Activated CD8-positive, alpha-beta T cell treated with anti-CD3 and anti-CD28 coated beads for 36 hours (primary cell): Measurements from ENCODE around the gene SIK2. TPM values are rescaled to one million over a fixed set of nuclear protein-coding genes. Genes with fewer than 3 reads are reported as not detected.

Source experiments
- ATAC-seq: fragments of 200-7000 bp; cut with Tn5 transposase; one replicate; pipeline ENCODE4 v1.10.0; 2021; ENCODE audit warnings: mild to moderate bottlenecking, moderate library complexity
- CTCF ChIA-PET: fragments of 350-600 bp; sonication (Branson Sonifier 250); formaldehyde crosslinking; loops from one replicate; lab custom pipeline; 2021; ENCODE audit warnings: antibody characterized with exemption; lab: Charles Lee
- POLR2A ChIA-PET: fragments of 350-600 bp; sonication (Branson Sonifier 250); formaldehyde crosslinking; loops from one replicate; lab custom pipeline; 2021; ENCODE audit warnings: antibody characterized with exemption; lab: Charles Lee
- DNase-seq: peaks from one replicate; pipeline ENCODE4 v3.0.0-alpha.2; 2020
- H3K27ac Mint-ChIP-seq: one replicate; pipeline ENCODE4 v1.8.0; 2021; ENCODE audit warnings: mild to moderate bottlenecking, mixed read lengths
- H3K27me3 Mint-ChIP-seq: one replicate; pipeline ENCODE4 v1.8.0; 2021; ENCODE audit warnings: mixed read lengths
- H3K36me3 Mint-ChIP-seq: one replicate; pipeline ENCODE4 v1.8.0; 2021; ENCODE audit warnings: low read depth, mixed read lengths
- H3K4me1 Mint-ChIP-seq: one replicate; pipeline ENCODE4 v1.8.0; 2021; ENCODE audit warnings: low read depth, mixed read lengths
- H3K4me3 Mint-ChIP-seq: one replicate; pipeline ENCODE4 v1.8.0; 2021; ENCODE audit warnings: mild to moderate bottlenecking, moderate library complexity, mixed read lengths
- H3K9me3 Mint-ChIP-seq: one replicate; pipeline ENCODE4 v1.8.0; 2021; ENCODE audit warnings: mixed read lengths
- intact Hi-C: fragments of 100-400 bp; cut with micrococcal nuclease; formaldehyde crosslinking; loops from one replicate; pipeline ENCODE4 v1.10.0; 2022
- total RNA-seq, 2 experiments: library from RNA; stranded (reverse); gene quantifications; one replicate each; pipeline ENCODE4 v1.2.3, GENCODE V29; 2021
- TF ChIP-seq, protein P1 (sequence below): fragments of 200-600 bp; IDR thresholded peaks from one replicate; pipeline ENCODE4 v1.8.0; 2022; ENCODE audit warnings: antibody characterized with exemption, mild to moderate bottlenecking

The SIK2 gene
- total RNA-seq, 2 experiments from 2014 or later, result 7.4 to 8.0 TPM

DNA sequence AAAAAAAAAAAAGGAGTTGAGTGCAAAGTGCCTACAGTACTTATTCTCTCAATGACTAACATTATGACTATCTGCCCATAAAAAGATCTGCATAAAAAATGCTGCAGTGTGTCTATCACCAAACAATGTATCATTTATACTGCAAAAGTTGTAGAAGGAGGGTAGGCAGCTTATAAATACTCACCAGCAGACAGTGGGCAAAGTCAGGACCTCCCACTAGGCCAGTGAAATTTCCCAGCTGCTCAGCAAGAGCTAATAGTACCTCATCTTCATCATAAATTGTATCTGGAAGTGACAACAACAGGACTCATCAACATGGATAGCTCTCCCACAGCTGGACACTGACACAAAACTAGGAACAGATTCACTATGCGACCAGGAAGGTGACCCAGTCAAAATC, 162.4 kb downstream of the SIK2 start:
- TF ChIP-seq, protein P1, sequence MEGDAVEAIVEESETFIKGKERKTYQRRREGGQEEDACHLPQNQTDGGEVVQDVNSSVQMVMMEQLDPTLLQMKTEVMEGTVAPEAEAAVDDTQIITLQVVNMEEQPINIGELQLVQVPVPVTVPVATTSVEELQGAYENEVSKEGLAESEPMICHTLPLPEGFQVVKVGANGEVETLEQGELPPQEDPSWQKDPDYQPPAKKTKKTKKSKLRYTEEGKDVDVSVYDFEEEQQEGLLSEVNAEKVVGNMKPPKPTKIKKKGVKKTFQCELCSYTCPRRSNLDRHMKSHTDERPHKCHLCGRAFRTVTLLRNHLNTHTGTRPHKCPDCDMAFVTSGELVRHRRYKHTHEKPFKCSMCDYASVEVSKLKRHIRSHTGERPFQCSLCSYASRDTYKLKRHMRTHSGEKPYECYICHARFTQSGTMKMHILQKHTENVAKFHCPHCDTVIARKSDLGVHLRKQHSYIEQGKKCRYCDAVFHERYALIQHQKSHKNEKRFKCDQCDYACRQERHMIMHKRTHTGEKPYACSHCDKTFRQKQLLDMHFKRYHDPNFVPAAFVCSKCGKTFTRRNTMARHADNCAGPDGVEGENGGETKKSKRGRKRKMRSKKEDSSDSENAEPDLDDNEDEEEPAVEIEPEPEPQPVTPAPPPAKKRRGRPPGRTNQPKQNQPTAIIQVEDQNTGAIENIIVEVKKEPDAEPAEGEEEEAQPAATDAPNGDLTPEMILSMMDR, result no peak
- ChIA-PET POLR2A (interaction anchor here (1.1 kb wide), 1 partner anchor 30 kb away, joined by 3 read pairs; no protein-coding TSS in a partner anchor), CTCF (interaction anchor here (0.6 to 10.9 kb wide), 11 partner anchors 10 to 198 kb away, joined by 3 to 91 read pairs (median 3); partner anchors contain the start of gene SIK2)
- Mint-ChIP-seq H3K27ac (no peak overlapping the region), H3K27me3 (no peaks in the 10 kb centered on the region), H3K36me3 (peaks cover 44% of the 10 kb centered on the region), H3K9me3 (no peaks in the 10 kb centered on the region), H3K4me3 (peak overlapping the region; percentile 99), H3K4me1 (peaks cover 30% of the 10 kb centered on the region)
- ATAC-seq (no peak), DNase-seq (no peak)
- intact Hi-C loops, result no loop called here

DNA sequence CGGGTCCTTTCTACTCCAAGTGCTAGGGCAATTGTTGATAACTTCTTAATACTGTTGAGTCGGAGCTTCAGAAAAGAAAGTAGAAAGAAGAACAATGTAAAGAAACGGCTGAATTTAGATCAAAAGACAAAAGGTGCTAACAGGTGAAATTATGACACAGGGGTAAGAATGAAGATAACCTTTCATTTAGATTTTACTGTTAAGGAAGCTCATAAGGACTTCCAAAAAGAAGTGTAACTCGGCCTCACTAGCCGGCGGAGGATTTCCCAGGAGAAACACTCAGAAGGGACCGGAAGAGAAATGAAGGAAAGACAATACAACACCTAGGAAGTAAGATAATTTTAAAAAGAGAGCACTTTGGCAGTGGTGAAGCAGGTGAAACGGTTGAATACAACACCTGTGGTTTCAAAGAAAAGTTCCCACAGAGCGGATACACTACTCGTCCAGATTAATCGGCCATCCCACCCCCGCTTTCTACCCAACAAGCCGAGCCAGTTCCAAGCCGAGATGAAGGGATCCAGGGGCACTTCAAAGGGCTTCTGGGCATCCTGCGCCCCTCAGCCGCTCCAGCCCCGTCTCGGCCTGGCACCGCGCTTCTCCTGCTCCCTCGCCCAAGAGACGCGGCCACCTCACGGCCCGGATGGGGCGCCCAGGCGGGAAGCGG, 163.2 kb downstream of the SIK2 start:
- ATAC-seq (no peak), DNase-seq (no peak)
- ChIA-PET POLR2A (interaction anchor here (0.7 to 1.3 kb wide), 5 partner anchors 10 to 153 kb away, joined by 3 to 4 read pairs (median 3); no protein-coding TSS in a partner anchor), CTCF (interaction anchor here (0.6 to 10.9 kb wide), 12 partner anchors 11 to 182 kb away, joined by 3 to 91 read pairs (median 4); partner anchors contain the start of genes ALG9 and SIK2)
- Mint-ChIP-seq H3K27me3 (no peaks in the 10 kb centered on the region), H3K27ac (peak overlapping the region; percentile 98), H3K4me1 (peaks cover 30% of the 10 kb centered on the region), H3K9me3 (no peaks in the 10 kb centered on the region), H3K4me3 (peak overlapping the region; percentile 99), H3K36me3 (peaks cover 40% of the 10 kb centered on the region)
- TF ChIP-seq, protein P1, result no peak
- intact Hi-C loops, result no loop called here

DNA sequence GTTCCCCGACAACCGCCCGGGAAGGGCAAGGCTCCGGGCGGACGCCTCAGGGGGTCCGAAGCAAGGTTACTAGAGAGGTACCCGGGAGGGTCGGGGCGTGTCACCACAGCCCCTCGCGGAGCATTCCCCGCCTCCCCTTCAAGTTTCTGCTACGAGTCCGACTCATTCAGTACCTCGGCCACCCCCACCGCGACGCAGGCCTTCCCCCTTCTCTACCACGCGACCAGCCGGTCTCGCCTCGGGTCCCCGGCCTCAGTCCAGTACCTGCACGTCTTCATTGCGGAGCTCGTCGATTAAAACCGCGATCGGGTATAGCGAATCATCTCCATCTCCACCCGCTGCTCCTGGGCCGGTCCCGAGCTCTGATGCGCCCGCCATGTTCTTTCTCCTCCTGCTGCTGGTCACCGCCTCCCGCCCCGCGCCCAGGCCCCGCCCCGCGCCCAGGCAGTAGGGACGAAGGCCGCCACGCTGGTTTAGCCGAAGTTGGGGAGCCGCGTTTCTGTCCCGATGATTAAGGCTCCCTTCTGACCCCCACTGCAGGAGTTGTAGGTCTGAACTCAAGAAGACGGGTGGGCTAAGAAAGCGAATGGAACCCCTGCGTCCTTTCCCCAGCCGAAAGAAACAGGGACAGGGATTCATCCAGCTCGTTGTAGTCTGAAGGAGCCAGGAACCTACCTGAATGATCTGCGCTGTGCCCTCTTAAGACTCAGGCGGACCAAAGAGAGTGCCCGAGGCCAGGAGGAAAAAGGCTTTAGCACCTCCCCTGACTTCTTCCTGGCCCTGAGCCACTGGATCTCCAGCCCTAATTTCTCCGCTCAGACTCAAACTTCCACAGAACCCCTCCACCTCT, 164.0 kb downstream of the SIK2 start, which contains the start of gene PPP2R1B:
TSS of gene PPP2R1B (minus strand) at position 406 of the 850 bp plus-strand sequence. CDS start at position 378, 28 bp downstream.
- intact Hi-C loops, result no loop called here
- ATAC-seq (peak; percentile 99), DNase-seq (peak; percentile 80)
- Mint-ChIP-seq H3K4me3 (peak within 1 kb of the TSS; percentile 99), H3K27me3 (no peaks in the 10 kb centered on the region), H3K27ac (peak within 1 kb of the TSS; percentile 98), H3K9me3 (no peaks in the 10 kb centered on the region), H3K36me3 (peaks cover 34% of the 10 kb centered on the region), H3K4me1 (peaks cover 30% of the 10 kb centered on the region)
- TF ChIP-seq, protein P1, result no peak
- POLR2A ChIA-PET, result interaction anchor here (0.8 to 1.5 kb wide), 10 partner anchors 10 to 277 kb away, joined by 3 to 5 read pairs (median 3); partner anchors contain the start of gene SIK2
- CTCF ChIA-PET, result interaction anchor here (0.6 to 10.9 kb wide), 12 partner anchors 10 to 180 kb away, joined by 3 to 91 read pairs (median 6); partner anchors contain the start of genes ALG9 and SIK2

DNA sequence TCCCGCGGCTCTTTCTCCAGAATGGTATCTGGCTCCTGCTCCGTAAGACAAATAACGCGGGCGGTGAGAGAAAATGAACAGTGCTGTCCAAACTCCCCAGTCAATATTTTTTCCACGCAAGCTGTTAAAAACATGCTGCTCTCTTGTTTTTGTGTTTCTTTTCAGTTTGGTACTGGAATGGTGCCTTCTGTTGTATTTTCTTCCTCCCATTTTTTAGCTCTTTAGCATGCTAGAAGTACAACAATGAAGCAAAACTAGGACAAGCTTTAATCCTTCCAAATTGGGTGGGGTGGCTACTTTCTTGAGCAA, 164.5 kb downstream of the SIK2 start:
- Mint-ChIP-seq H3K36me3 (peaks cover 31% of the 10 kb centered on the region), H3K4me3 (peak overlapping the region; percentile 99), H3K27ac (peak overlapping the region; percentile 98), H3K27me3 (no peaks in the 10 kb centered on the region), H3K4me1 (peaks cover 30% of the 10 kb centered on the region), H3K9me3 (no peaks in the 10 kb centered on the region)
- ATAC-seq (no peak), DNase-seq (no peak)
- intact Hi-C loops, result no loop called here
- ChIA-PET POLR2A (interaction anchor here (0.7 to 1.5 kb wide), 11 partner anchors 10 to 276 kb away, joined by 3 to 5 read pairs (median 3); partner anchors contain the start of gene SIK2), CTCF (interaction anchor here (0.7 to 10.9 kb wide), 13 partner anchors 9 to 233 kb away, joined by 3 to 91 read pairs (median 4); partner anchors contain the start of gene SIK2)
- TF ChIP-seq, protein P1, result no peak
